ENCODE data around the gene NTNG1.

- no peak for TF ChIP-seq POLR2AphosphoS5 (IDR thresholded peaks at IDR 0.05)
- no peak for TF ChIP-seq EP300 (IDR thresholded peaks at IDR 0.05)
- TF ChIP-seq CTCF (IDR thresholded peaks at IDR 0.05), result no peak
Measured at GRCh38 chr1:107105914-107106313, 34.9 kb upstream of the NTNG1 start.

Measured in suprapubic skin (tissue), 4 donors.